Smooth muscle cell (in vitro differentiated cells): ENCODE data around the gene IGF2. TPM values are rescaled to one million over a fixed set of nuclear protein-coding genes. Genes with fewer than 3 reads are reported as not detected.

ENCODE experiments used
- DNase-seq: peaks from one replicate; lab custom pipeline; 2025; ENCODE audit not compliant: unreplicated experiment; lab: John Stamatoyannopoulos, UW
- H2AFZ ChIP-seq: fragments of 200-600 bp; sonication (generic); 2 replicates; pipeline ENCODE4 v1.6.0; 2016; ENCODE audit warnings: antibody characterized with exemption, low read depth, mild to moderate bottlenecking
- H3F3A ChIP-seq: fragments of 200-600 bp; sonication (generic); 2 replicates; pipeline ENCODE4 v1.6.0; 2017; ENCODE audit warnings: antibody characterized with exemption, low read depth
- H3K27ac ChIP-seq: fragments of 200-600 bp; sonication (generic); 2 replicates; pipeline ENCODE4 v1.5.1; 2016; ENCODE audit warnings: low read depth, mild to moderate bottlenecking
- H3K27me3 ChIP-seq: fragments of 200-600 bp; sonication (generic); 2 replicates; pipeline ENCODE4 v1.6.1; 2016; ENCODE audit warnings: low read depth, mild to moderate bottlenecking
- H3K36me3 ChIP-seq: fragments of 200-600 bp; sonication (generic); 2 replicates; pipeline ENCODE4 v1.5.1; 2016; ENCODE audit warnings: low read depth
- H3K4me1 ChIP-seq: fragments of 200-600 bp; sonication (generic); 2 replicates; pipeline ENCODE4 v1.5.1; 2016; ENCODE audit warnings: low read depth
- H3K4me2 ChIP-seq: fragments of 200-600 bp; sonication (generic); 2 replicates; pipeline ENCODE4 v1.6.0; 2016; ENCODE audit warnings: mild to moderate bottlenecking
- H3K4me3 ChIP-seq: fragments of 200-600 bp; sonication (generic); 2 replicates; pipeline ENCODE4 v1.5.1; 2016; ENCODE audit warnings: mild to moderate bottlenecking
- H3K79me2 ChIP-seq: fragments of 200-600 bp; sonication (generic); 2 replicates; pipeline ENCODE4 v1.6.0; 2016; ENCODE audit warnings: low read depth, mild to moderate bottlenecking
- H3K9ac ChIP-seq: fragments of 200-600 bp; sonication (generic); 2 replicates; pipeline ENCODE4 v1.6.0; 2016; ENCODE audit warnings: low read depth
- H3K9me3 ChIP-seq: fragments of 200-600 bp; sonication (generic); replicated peaks from 2 replicates; pipeline ENCODE4 v1.5.1; 2016; ENCODE audit warnings: low read depth
- H4K20me1 ChIP-seq: fragments of 200-600 bp; sonication (generic); 2 replicates; pipeline ENCODE4 v1.6.0; 2016; ENCODE audit warnings: low read depth
- WGBS: methylation state at CpG from one replicate; pipeline ENCODE4 v1.1.7; 2016; ENCODE audit warnings: low lambda C conversion rate; 5-methylcytosine and 5-hydroxymethylcytosine counted together
- polyA plus RNA-seq: library from polyadenylated mRNA; unstranded; fragments of >200 nt; fragmentation: Nextera tagmentation; extraction: Ambion mirVana; gene quantifications from 2 replicates; pipeline ENCODE4 v1.2.1, GENCODE V29; 2016
- total RNA-seq: library from RNA; depleted of rRNA; stranded (reverse); fragments of >200 nt; gene quantifications from 2 replicates; pipeline ENCODE4 v1.2.3, GENCODE V29; 2014
- TF ChIP-seq, protein P1 (sequence below): fragments of 200-600 bp; sonication (generic); IDR thresholded peaks from 2 replicates; pipeline ENCODE4 v1.5.1; 2017; ENCODE audit warnings: borderline replicate concordance, mild to moderate bottlenecking, antibody characterized with exemption; ENCODE audit not compliant: insufficient read depth, poor library complexity, severe bottlenecking

Gene IGF2
- total and polyA plus RNA-seq, 2 experiments from 2014 or later = 2,086 to 3,877 TPM

DNA sequence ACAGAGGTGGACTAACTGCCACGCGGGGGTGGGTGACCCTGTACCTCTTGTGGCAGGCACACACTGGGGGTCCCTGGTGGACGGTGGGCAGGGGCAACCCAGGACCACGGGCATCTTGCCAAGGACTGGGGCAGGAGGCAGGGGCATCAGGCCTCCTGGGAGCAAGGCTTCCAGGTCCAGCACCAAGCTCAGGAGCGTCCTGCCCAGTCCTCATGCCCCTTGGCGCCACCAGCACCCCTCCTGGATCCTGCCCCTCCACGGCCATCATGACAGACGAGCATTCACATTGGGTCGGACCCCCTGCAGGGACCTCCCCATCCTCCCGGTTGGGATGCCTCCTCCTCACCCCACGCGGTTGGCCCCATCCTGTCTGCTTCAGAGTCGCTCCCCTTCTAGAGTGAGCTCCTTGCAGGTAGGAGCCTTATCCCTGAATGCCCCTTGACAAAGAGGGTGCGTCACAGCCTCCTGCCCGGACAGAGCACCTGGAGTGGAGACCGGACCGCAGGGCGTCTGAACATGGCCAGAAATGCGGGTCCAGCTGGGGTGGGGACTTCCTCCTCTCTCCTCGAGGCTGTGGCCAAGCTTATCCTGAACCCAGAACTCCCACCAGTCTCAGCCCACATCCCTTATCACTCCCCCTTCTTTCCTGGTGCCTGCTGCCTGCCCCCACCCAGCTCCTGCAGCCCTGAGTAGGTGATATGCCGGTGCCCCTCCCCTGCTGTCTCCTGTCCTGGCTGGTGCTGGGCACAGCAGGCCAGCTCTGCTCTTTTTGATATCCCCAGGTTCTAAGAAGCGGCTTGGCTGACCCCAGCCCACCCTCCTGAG lies 40.3 kb downstream of the IGF2 start:
- Histone ChIP-seq H3K27me3 (no peaks in the 10 kb centered on the region), H3K4me1 (peaks cover 14% of the 10 kb centered on the region), H2AFZ (no peak overlapping the region), H3K36me3 (no peaks in the 10 kb centered on the region), H3F3A (no peaks in the 10 kb centered on the region), H3K9me3 (no peaks in the 10 kb centered on the region), H3K79me2 (no peaks in the 10 kb centered on the region), H3K4me2 (no peak overlapping the region), H4K20me1 (no peaks in the 10 kb centered on the region), H3K9ac (no peak overlapping the region), H3K27ac (no peak overlapping the region), H3K4me3 (no peak overlapping the region)
- TF ChIP-seq, protein P1, sequence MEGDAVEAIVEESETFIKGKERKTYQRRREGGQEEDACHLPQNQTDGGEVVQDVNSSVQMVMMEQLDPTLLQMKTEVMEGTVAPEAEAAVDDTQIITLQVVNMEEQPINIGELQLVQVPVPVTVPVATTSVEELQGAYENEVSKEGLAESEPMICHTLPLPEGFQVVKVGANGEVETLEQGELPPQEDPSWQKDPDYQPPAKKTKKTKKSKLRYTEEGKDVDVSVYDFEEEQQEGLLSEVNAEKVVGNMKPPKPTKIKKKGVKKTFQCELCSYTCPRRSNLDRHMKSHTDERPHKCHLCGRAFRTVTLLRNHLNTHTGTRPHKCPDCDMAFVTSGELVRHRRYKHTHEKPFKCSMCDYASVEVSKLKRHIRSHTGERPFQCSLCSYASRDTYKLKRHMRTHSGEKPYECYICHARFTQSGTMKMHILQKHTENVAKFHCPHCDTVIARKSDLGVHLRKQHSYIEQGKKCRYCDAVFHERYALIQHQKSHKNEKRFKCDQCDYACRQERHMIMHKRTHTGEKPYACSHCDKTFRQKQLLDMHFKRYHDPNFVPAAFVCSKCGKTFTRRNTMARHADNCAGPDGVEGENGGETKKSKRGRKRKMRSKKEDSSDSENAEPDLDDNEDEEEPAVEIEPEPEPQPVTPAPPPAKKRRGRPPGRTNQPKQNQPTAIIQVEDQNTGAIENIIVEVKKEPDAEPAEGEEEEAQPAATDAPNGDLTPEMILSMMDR = no peak
- WGBS = 90% methylated on average over 22 of the region's 22 CpGs
- DNase-seq = no peak

DNA sequence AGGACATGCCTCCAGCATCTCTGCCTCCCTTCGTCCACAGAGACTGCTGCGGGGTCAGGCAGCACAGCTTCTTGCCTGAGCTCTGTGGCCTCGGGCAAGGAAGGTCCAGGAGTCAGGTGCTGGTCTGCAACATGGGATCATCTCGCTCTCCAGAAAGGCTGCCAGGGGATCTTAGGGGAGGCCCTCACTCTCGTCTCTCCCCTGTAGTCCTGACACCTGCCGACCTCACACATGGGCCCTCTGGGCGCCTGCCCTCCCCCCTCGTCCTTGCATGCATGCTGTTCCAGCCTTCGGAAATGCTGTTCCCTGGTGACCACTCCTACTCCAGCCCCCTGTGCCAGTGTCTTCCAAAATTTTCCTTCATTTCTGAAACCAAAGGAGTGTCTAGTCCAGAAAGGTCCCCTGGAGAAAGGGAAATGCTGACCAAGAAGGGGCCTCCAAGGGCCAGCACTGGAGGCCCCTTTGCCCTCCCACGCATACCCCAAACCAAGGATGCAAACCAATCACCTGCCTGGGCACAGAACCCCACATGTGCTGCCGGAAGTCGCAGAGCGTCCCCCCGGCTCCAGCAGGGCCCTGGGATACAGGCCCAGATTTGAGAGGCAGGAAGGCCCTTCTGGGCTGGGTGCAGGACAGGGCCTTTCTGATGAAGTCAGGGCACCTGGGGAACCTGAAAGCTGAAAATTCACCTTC lies 41.0 kb downstream of the IGF2 start:
- peak overlapping the region; percentile 86 for H2AFZ ChIP-seq

DNA sequence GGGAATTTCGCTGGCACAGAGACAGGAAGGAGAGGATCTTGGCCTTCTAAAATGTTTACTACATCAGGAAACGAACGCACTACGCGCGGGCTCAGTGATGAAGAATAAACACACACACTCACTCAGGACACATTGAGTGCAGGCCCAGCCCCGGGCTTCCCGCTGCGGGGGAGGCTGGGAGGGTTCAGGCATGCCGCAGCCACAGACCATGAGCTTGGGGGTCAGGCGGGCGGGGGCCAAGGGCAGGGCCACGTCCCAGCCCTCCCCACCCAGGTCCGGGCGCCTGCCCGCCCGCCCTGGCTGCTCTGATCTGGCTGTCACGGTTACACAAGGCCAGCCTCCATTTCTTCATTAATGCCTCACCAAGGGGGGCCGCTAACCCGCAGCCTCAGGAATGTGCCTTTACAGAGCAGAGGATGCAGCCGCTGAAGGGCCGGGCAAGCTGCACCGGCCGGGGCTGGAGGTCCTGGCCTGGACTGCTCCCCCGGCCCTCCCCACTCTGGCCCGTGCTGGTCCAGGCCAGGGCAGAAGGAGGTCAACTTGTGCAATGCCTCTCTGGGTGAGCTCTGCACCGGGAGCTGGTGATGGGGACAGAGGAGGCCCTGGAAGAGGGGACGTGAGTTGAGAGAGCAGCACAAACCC lies 41.7 kb downstream of the IGF2 start:
- peak; percentile 46 for DNase-seq
- peak overlapping the region; percentile 86 for H2AFZ ChIP-seq
- no peaks in the 10 kb centered on the region for H3K27me3 ChIP-seq
- H3K4me2 ChIP-seq = peak overlapping the region; percentile 76
- no peaks in the 10 kb centered on the region for H3K36me3 ChIP-seq
- peak overlapping the region; percentile 87 for H3K27ac ChIP-seq
- H3K9me3 ChIP-seq = no peaks in the 10 kb centered on the region
- H3K9ac ChIP-seq = peak overlapping the region; percentile 38
- H3K4me1 ChIP-seq = peaks cover 14% of the 10 kb centered on the region
- no peaks in the 10 kb centered on the region for H4K20me1 ChIP-seq
- no peaks in the 10 kb centered on the region for H3F3A ChIP-seq
- H3K79me2 ChIP-seq = no peaks in the 10 kb centered on the region
- TF ChIP-seq, protein P1 = no peak
- 11% methylated on average over 21 of the region's 28 CpGs for WGBS
- H3K4me3 ChIP-seq = no peak overlapping the region

More for the DNA sequence above, 41.0 kb downstream of the IGF2 start:
- TF ChIP-seq, protein P1 = no peak
- Histone ChIP-seq H3K4me1 (peaks cover 14% of the 10 kb centered on the region), H3K4me2 (peak overlapping the region; percentile 76), H3F3A (no peaks in the 10 kb centered on the region), H3K9me3 (no peaks in the 10 kb centered on the region), H3K27me3 (no peaks in the 10 kb centered on the region), H4K20me1 (no peaks in the 10 kb centered on the region), H3K36me3 (no peaks in the 10 kb centered on the region), H3K27ac (no peak overlapping the region), H3K79me2 (no peaks in the 10 kb centered on the region), H3K4me3 (no peak overlapping the region), H3K9ac (no peak overlapping the region)
- no peak for DNase-seq
- WGBS = 93% methylated on average over 14 of the region's 14 CpGs
